ENCODE data around the gene POLR3G.

DNA sequence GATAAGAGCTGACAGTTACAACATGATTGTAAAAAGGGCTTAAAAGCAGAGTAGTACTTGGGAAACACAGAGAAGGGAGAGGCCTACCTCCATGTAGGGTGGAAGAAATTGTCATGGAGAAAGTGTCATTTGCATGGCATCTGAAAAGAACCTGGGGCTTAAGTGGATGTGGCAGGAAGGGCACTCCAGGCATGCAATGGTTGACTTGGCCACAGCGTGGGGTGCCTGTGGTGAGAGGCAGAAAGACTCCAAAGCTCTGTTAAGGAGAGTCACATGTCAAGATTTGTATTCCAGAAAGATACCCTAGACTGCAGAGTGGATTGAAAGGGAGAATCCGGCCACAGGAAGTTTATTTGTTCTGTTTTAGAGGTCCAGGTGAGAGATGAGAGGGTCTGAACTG lies 2.4 kb downstream of the POLR3G start:
- TF ChIP-seq ZNF274 (IDR thresholded peaks at IDR 0.05; ENCODE audit: low read depth, low read length) (no peak), YY1 (IDR thresholded peaks at IDR 0.05; ENCODE audit: insufficient read depth, insufficient read length) (no peak)
